Cardiac septum (tissue), 1 donor: ENCODE results near the gene FREM3. TPM values are rescaled to one million over a fixed set of nuclear protein-coding genes. Genes with fewer than 3 reads are reported as not detected.

Experiments
- total RNA-seq: library from RNA; stranded (reverse); fragmentation: NEBNext Ultra II Directional; extraction: Animal tissue kit (Norgen Biotek cat#: 25700); gene quantifications from one replicate; pipeline ENCODE4 v1.2.1, GENCODE V29; 2021
- donor health status: DM: no; HTN: no; CAD: no.

FREM3 gene
- total RNA-seq, 1 donor from 2014 or later = not detected

Other genes with a start within 250 kb of the FREM3 start
- gene SMARCA5, start 187.0 kb downstream of the FREM3 start, total RNA-seq = 37.7 TPM
- gene GYPE, start 204.9 kb upstream of the FREM3 start, total RNA-seq = 0.32 TPM